Adrenal gland (tissue), 12 donors: ENCODE measurements around the gene SPCS2. TPM values are rescaled to one million over a fixed set of nuclear protein-coding genes. Genes with fewer than 3 reads are reported as not detected.

Source experiments
- DNase-seq, 7 donors: peaks; one replicate each; pipeline ENCODE4 v3.0.0-alpha.2; 2019 to 2020
- H3K27ac ChIP-seq, 5 donors: fragments of 200-600 bp; sonication (generic) in 4 of 5; 1 replicate in 3 of 5; 2 replicates in 2 of 5; pipeline versions ENCODE4 v1.5.1 to v1.8.0; 2016 to 2020; ENCODE audit warnings: mild to moderate bottlenecking in 1 of 5
- H3K27me3 ChIP-seq: fragments of 200-600 bp; 2 replicates; pipeline ENCODE4 v1.8.0; 2021
- H3K36me3 ChIP-seq, 2 donors: fragments of 200-600 bp; replicated peaks in 1 of 2; 1 replicate in 1 of 2; 2 replicates in 1 of 2; pipeline versions ENCODE4 v1.5.1 to v1.8.0; 2018 to 2022
- H3K4me1 ChIP-seq, 2 donors: fragments of 200-600 bp; replicated peaks in 1 of 2; 1 replicate in 1 of 2; 2 replicates in 1 of 2; pipeline versions ENCODE4 v1.5.1 to v1.8.0; 2018 to 2021
- H3K4me3 ChIP-seq, 4 donors: fragments of 200-600 bp; sonication (generic) in 3 of 4; one replicate each; pipeline ENCODE4 v1.5.1; 2016 to 2018
- H3K9me3 ChIP-seq, 3 donors: fragments of 200-600 bp; sonication (generic) in 1 of 3; replicated peaks in 1 of 3; 1 replicate in 2 of 3; 2 replicates in 1 of 3; pipeline versions ENCODE4 v1.5.1 to v1.8.0; 2016 to 2021
- CTCF ChIP-seq, 6 experiments: fragments of 450-650 bp in 4 of 6; fragments of 200-600 bp in 2 of 6; sonication (generic) in 1 of 6; IDR thresholded peaks; 1 replicate in 5 of 6; 2 replicates in 1 of 6; pipeline versions ENCODE4 v1.5.1 to v1.8.0; 2016 to 2021; ENCODE audit warnings: antibody characterized with exemption in 6 of 6, mild to moderate bottlenecking in 2 of 6, moderate library complexity in 1 of 6
- POLR2A ChIP-seq, 2 donors: fragments of 450-650 bp; IDR thresholded peaks; one replicate each; pipeline ENCODE4 v1.6.1; 2017; ENCODE audit warnings: antibody characterized with exemption in 2 of 2, mild to moderate bottlenecking in 2 of 2, moderate library complexity in 1 of 2
- WGBS, 4 donors: extraction: QIAGEN DNeasy Blood & Tissue Kit in 2 of 4; methylation state at CpG; one replicate each; pipeline versions ENCODE4 v1.1.5 to v1.1.7; 2013 to 2017; 5-methylcytosine and 5-hydroxymethylcytosine counted together
- intact Hi-C, 2 donors: fragments of 100-400 bp; cut with DNase I; formaldehyde crosslinking; loops; one replicate each; pipeline versions ENCODE4 v1.14.1 to v1.15.0; 2022 to 2023
- polyA plus RNA-seq, 3 donors: library from polyadenylated mRNA; stranded (reverse); fragments of 200-250 nt in 2 of 3; fragments of 350-450 nt in 1 of 3; fragmentation: Illumina TruSeq in 1 of 3; extraction: RNeasy Lipid Tissue Mini Kit (QIAGEN cat#74804) in 1 of 3; gene quantifications; one replicate each; pipeline ENCODE4 v1.2.3, GENCODE V29; 2013 to 2014
- small RNA-seq, 2 donors: library from RNA; depleted of rRNA; stranded (forward); fragments of <200 nt; gene quantifications; one replicate each; pipeline ENCODE3, GENCODE V24; 2016
- total RNA-seq, 9 donors: library from RNA; depleted of rRNA in 4 of 9; stranded (reverse); fragments of >200 nt in 4 of 9; fragments of 120-200 nt in 1 of 9; fragmentation: NEBNext Ultra II Directional in 1 of 9; extraction: Animal tissue kit (Norgen Biotek cat#: 25700) in 1 of 9; gene quantifications; one replicate each; pipeline versions ENCODE4 v1.1.0 to v1.2.4, GENCODE V29; 2013 to 2023
- donor health status: healthy with polysubstance abuse.
- donor health status: Bipolar disorder and iron deficiency.
- donor health status: DM: yes; HTN: yes; CAD: no.
- donor health status: DM: no; HTN: no; CAD: no.
- donor health status: DM: no; HTN: no; CAD: no.
- donor health status: DM: yes; HTN: yes; CAD: no.

SPCS2 gene
- total and polyA plus RNA-seq, 12 donors = 38.6 to 287 (median 124) TPM

GRCh38 chr11:75024764-75025211 is 75.7 kb downstream of the SPCS2 start:
- Histone ChIP-seq H3K36me3 (no peaks in the 10 kb centered on the region), H3K27me3 (no peaks in the 10 kb centered on the region), H3K4me3 (no peak overlapping the region), H3K9me3 (no peaks in the 10 kb centered on the region), H3K4me1 (peaks cover 10 to 16% of the 10 kb centered on the region in 2 donors), H3K27ac (peak overlapping the region; percentile 26 to 82 (median 45))
- DNase-seq = peak; percentile 53 to 85 (median 78)
- intact Hi-C loops = loop anchor here (5.0 to 10.0 kb wide), 4 partner anchors 120 to 220 kb away; partner anchors contain the start of gene TPBGL (in 2 of the 2)
- 18 to 50% (median 25%) methylated on average over 1 of the region's 1 CpG for WGBS, 4 donors
- TF ChIP-seq POLR2A (IDR thresholded peaks at IDR 0.05) = no peak
- TF ChIP-seq CTCF (IDR thresholded peaks at IDR 0.05) = no peak

GRCh38 chr11:75025561-75025960 is 76.5 kb downstream of the SPCS2 start:
- H3K27ac ChIP-seq = peak overlapping the region in 4 of 5 donors; percentile 42 to 82 (median 45)
- TF ChIP-seq CTCF (IDR thresholded peaks at IDR 0.05) (no peak), POLR2A (IDR thresholded peaks at IDR 0.05) (no peak)
- peaks cover 13 to 20% of the 10 kb centered on the region in 2 donors for H3K4me1 ChIP-seq
- no peak for DNase-seq
- intact Hi-C loops = loop anchor here in 1 of 2 donors (10.0 kb wide), 3 partner anchors 119 to 219 kb away; partner anchors contain the start of gene TPBGL
- no peak overlapping the region for H3K4me3 ChIP-seq
- no peaks in the 10 kb centered on the region for H3K9me3 ChIP-seq
- WGBS, 4 donors = 96 to 100% (median 100%) methylated on average over 1 of the region's 1 CpG
- no peaks in the 10 kb centered on the region for H3K36me3 ChIP-seq
- H3K27me3 ChIP-seq = no peaks in the 10 kb centered on the region

GRCh38 chr11:75028321-75028720 is 79.3 kb downstream of the SPCS2 start:
- H3K27ac ChIP-seq = peak overlapping the region in 1 of 5 donors; percentile 91
- intact Hi-C loops = loop anchor here in 1 of 2 donors (10.0 kb wide), 3 partner anchors 116 to 216 kb away; partner anchors contain the start of gene TPBGL
- TF ChIP-seq CTCF (IDR thresholded peaks at IDR 0.05) (no peak), POLR2A (IDR thresholded peaks at IDR 0.05) (no peak)
- no peaks in the 10 kb centered on the region for H3K9me3 ChIP-seq
- peak in 3 of 7 donors; percentile 41 to 50 (median 43) for DNase-seq
- H3K27me3 ChIP-seq = no peaks in the 10 kb centered on the region
- H3K36me3 ChIP-seq = no peaks in the 10 kb centered on the region
- H3K4me3 ChIP-seq = no peak overlapping the region
- H3K4me1 ChIP-seq = peaks cover 18 to 28% of the 10 kb centered on the region in 2 donors

Small RNAs within 50 kb of the gene (small RNA-seq; reads per million reads assigned to genes)
- gene RNU6-216P = 0 reads per million in 2 donors

Other genes with a start within 250 kb of the SPCS2 start
- gene CHRDL2, start 217.8 kb upstream of the SPCS2 start, total RNA-seq = under 1 TPM in 3 of 9 donors, not detected in 6; 0.72 to 0.95 (median 0.76) TPM
- gene CHRDL2, start 217.8 kb upstream of the SPCS2 start, polyA plus RNA-seq = under 1 TPM in 2 of 3 donors, not detected in 1; 0.30 to 0.35 TPM
- gene RNF169, start 200.4 kb upstream of the SPCS2 start, total RNA-seq = 10 to 100 TPM in 7 of 9 donors, 1 to 10 TPM in 2; 7.5 to 17.8 (median 12.6) TPM
- gene RNF169, start 200.4 kb upstream of the SPCS2 start, polyA plus RNA-seq = 1 to 10 TPM; 1.9 to 6.6 (median 2.8) TPM
- 10 to 100 TPM in 8 of 9 donors, 1 to 10 TPM in 1; 8.2 to 50.2 (median 14.0) TPM for gene XRRA1, start 175 bp upstream of the SPCS2 start, total RNA-seq
- gene XRRA1, start 175 bp upstream of the SPCS2 start, polyA plus RNA-seq = 1 to 10 TPM; 3.1 to 7.2 (median 6.3) TPM
- 10 to 100 TPM; 17.7 to 34.9 (median 21.7) TPM for gene NEU3, start 39.7 kb downstream of the SPCS2 start, total RNA-seq
- gene NEU3, start 39.7 kb downstream of the SPCS2 start, polyA plus RNA-seq = 10 to 100 TPM in 2 of 3 donors, 1 to 10 TPM in 1; 8.3 to 18.2 (median 12.6) TPM
- gene OR2AT4, start 147.6 kb downstream of the SPCS2 start, total RNA-seq = not detected
- gene OR2AT4, start 147.6 kb downstream of the SPCS2 start, polyA plus RNA-seq = not detected
- 100 to 1,000 TPM in 7 of 9 donors, 10 to 100 TPM in 1, 1 to 10 TPM in 1; 5.8 to 234 (median 156) TPM for gene SLCO2B1, start 201.8 kb downstream of the SPCS2 start, total RNA-seq
- 10 to 100 TPM; 13.0 to 24.3 (median 18.5) TPM for gene SLCO2B1, start 201.8 kb downstream of the SPCS2 start, polyA plus RNA-seq